Activated CD8-positive, alpha-beta memory T cell treated with anti-CD3 and anti-CD28 coated beads, Interleukin-2, amount 50 U/mL, for 48 hours (primary cell): ENCODE results near the gene RAD9B.
"Not testable (repeated sequence)": the region's sequence is repeated elsewhere in the genome, so short reads cannot be mapped to it uniquely, and the experiment has no call there.

Source experiments
- DNase-seq: peaks from one replicate; pipeline ENCODE4 v3.0.0-alpha.2; 2020

The RAD9B gene

DNA sequence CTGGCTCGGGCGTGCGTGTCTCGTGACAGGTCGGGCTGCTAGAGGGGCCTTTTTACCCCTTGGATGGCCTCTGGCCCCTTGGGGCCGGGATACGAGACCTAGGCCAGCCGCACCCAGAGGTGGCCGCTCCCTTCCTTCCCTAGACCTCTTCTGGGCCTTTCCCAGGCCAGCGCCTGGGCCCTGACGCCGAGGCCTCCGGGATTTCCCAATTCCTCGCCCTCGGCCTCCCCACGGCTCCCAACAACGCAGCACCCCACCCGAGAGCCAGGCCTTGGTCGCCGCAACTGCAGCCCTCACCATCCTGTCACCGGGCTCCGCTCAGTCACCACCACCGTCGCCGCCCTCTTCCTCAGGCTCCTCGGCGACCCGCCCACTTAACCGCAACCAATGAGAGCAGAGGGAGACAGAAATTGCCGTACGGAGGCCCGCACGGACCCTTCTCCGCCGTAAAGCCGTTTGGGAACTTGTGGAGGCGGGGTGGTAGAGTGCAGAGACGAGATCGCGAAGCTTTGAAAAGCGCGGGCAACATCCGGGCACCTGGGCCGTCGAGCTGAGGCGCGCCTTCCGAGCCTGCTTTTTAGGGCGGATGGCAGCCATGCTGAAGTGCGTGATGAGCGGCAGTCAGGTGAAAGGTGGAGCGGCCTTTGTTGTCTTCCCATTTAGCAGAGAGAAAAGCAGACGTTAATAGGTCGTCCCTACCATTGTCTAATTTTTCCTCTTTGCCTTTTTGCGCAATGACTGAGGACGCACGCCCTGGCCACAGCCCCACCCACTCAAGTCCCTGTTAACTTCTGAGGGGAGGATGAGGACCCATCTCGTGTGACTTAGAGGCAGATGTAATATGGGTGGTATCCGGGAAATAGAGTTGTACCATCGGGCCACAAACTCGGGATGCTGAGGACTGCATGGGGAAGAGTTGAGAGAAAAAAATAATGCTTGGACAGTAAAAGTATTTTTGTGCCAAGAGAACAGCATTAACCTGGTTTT, at the start of gene RAD9B, which contains the start of gene VPS29:
TSS of gene RAD9B (plus strand) at position 580 of the 987 bp plus-strand sequence. CDS start at position 587, 7 bp downstream.
TSS of gene VPS29 (minus strand) at position 360 of the 987 bp plus-strand sequence. CDS start at position 300, 60 bp downstream.
- peak; percentile 99 for DNase-seq

- no peak for DNase-seq
Observed at GRCh38 chr12:110453569-110454296, 48.4 kb upstream of the RAD9B start.

- DNase-seq, result no peak
Observed at GRCh38 chr12:110458756-110459155, 43.4 kb upstream of the RAD9B start.

DNA sequence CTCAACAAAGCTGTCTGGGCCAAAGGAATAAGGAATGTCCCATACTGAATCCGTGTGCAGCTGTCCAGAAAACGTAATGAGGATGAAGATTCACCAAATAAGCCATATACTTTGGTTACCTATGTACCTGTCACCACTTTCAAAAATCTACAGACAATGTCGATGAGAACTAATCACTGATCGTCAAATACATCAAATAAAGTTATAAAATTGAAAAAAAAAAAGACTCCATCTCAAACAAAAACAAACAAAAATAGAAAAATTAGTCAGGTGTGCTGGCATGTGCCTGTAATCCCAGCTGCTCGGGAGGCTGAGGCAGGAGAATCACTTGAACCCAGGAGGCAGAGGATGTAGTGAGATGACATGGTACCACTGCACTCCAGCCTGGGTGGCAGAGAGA, 40.9 kb upstream of the RAD9B start:
- not testable (repeated sequence) for DNase-seq

GRCh38 chr12:110465024-110465423, 37.1 kb upstream of the RAD9B start:
- DNase-seq, result no peak

GRCh38 chr12:110465765-110466164, 36.4 kb upstream of the RAD9B start:
- not testable (repeated sequence) for DNase-seq

GRCh38 chr12:110466791-110467190, 35.3 kb upstream of the RAD9B start:
- no peak for DNase-seq

DNA sequence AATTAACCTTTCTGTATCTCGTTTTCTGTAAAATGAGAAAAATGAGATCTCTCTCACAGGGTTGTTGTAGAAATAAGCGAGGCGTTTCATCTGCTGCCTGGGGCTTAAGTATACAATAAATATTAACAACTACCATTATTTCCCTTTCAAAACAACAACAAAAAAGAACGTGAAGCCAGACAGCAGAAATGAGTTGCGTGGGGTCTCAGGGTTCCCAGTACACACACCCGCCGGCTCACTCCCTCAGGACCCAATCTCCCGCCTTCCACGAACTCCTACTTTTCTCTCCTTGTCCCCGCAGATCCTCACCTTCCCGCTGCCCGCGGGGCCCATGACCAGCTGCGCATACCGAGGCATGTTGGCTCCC, 34.3 kb upstream of the RAD9B start:
- DNase-seq, result no peak

- DNase-seq, result peak; percentile 95
Observed at GRCh38 chr12:110468214-110469048, 33.7 kb upstream of the RAD9B start, which contains the start of the genes FAM216A and GPN3. TSS of gene FAM216A (plus strand) at chr12:110468845. CDS start at chr12:110468876, 31 bp downstream. TSS of gene GPN3 (minus strand) at chr12:110468257. CDS start at chr12:110468203, 54 bp downstream.

GRCh38 chr12:110475426-110475825, 26.7 kb upstream of the RAD9B start:
- DNase-seq, result no peak

GRCh38 chr12:110498984-110499706, 3.0 kb upstream of the RAD9B start:
- DNase-seq, result no peak

DNA sequence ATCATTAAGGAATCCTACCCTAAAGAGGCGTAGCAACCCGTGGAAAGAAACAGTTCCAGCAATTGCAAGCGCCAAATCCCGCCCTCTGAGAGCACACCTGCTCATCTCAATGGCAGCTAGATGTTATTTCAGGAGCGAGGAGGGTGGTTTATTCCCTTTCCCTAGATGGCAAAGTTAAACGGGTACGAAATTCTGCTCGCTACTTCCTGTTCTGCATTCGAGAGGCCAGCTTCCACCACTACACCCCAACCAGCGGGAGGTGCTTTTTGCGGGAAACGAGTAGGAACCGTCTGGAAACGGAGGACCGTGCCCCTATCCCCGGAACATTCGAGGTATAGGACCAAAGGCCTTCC, 756 bp upstream of the RAD9B start:
- no peak for DNase-seq

- DNase-seq, result no peak
Observed at GRCh38 chr12:110503432-110503831, 1.3 kb downstream of the RAD9B start.

- no peak for DNase-seq
Observed at GRCh38 chr12:110505332-110505731, 3.2 kb downstream of the RAD9B start.

- DNase-seq, result no peak
Observed at GRCh38 chr12:110508071-110508586, 6.0 kb downstream of the RAD9B start.

GRCh38 chr12:110513842-110514241, 11.7 kb downstream of the RAD9B start:
- DNase-seq, result no peak

DNA sequence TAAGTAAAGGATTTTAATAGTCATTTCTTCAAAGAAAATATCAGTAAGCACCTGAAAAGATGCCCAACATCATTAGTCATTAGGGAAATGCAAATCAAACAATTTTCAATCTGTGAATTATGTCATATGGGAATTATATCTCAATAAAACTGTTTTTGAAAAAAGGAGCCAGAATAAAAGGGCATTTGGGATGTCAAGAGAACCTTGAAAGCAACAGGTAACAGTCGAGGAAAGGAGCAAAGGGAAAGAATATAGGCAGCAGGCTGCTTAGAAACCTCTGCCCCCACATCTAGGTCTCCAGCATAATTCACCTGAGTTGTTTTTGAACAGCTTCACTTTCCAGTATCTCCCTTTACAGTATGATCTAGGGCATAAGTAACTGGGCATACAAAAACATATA, 12.2 kb downstream of the RAD9B start:
- no peak for DNase-seq

DNA sequence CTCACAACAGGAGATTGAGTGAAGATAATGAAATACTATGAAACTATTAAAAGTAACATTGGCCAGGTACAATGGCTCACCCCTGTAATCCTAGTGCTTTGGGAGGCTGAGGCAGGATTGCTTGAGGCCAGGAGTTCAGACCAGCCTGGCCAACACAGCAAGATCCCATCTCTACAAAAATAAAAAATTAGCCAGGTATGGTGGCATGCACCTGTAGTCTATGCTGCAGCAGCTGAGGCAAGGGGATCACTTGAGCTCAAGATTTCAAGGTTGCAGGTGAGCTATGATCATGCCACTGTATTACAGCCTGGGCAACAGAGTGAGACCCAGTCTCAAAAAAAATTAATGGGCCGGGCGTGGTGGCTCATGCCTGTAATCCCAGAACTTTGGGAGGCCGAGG, 14.9 kb downstream of the RAD9B start:
- no peak for DNase-seq

GRCh38 chr12:110518014-110518413, 15.9 kb downstream of the RAD9B start:
- DNase-seq, result not testable (repeated sequence)

- not testable (repeated sequence) for DNase-seq
Observed at GRCh38 chr12:110520876-110521712, 19.0 kb downstream of the RAD9B start.
